HEK293 (cell line): Measurements from ENCODE around the gene DOCK4.

Experiments used
- CTCF ChIA-PET: fragments of 350-600 bp; formaldehyde crosslinking; extraction: SDS; loops from one replicate; lab custom pipeline; 2021; ENCODE audit warnings: antibody characterized with exemption; lab: Yijun Ruan, JAX
- POLR2A ChIA-PET: fragments of 300-600 bp; formaldehyde crosslinking; extraction: SDS; loops from one replicate; lab custom pipeline; 2020; ENCODE audit warnings: antibody characterized with exemption, inconsistent platforms; lab: Yijun Ruan, JAX
- H3K27ac ChIP-seq: fragments of 200-500 bp; sonication (Bioruptor generic); 2 replicates; pipeline ENCODE4 v1.5.1; 2014; ENCODE audit warnings: low read depth, low read length, control low read depth, inconsistent platforms; ENCODE audit errors: extremely low read depth
- H3K36me3 ChIP-seq, 2 experiments: fragments of 200-500 bp in 1 of 2; sonication (Bioruptor generic) in 1 of 2; 1 replicate in 1 of 2; 2 replicates in 1 of 2; pipeline ENCODE4 v1.5.1; 2014 to 2017; ENCODE audit warnings: inconsistent platforms in 2 of 2, low read length in 2 of 2; ENCODE audit not compliant: control insufficient read depth in 2 of 2, insufficient read depth in 1 of 2
- H3K4me1 ChIP-seq: fragments of 200-500 bp; sonication (Bioruptor generic); 2 replicates; pipeline ENCODE4 v1.5.1; 2014; ENCODE audit warnings: mild to moderate bottlenecking, low read length, inconsistent platforms; ENCODE audit not compliant: control insufficient read depth, insufficient read depth
- H3K4me3 ChIP-seq: 2 replicates; pipeline ENCODE4 v1.5.1; 2011; ENCODE audit warnings: low read depth, mild to moderate bottlenecking, control low read depth, low read length, moderate library complexity
- H3K9me3 ChIP-seq: fragments of 200-500 bp; sonication (Bioruptor generic); 2 replicates; pipeline ENCODE4 v1.5.1; 2014; ENCODE audit warnings: low read depth, low read length, inconsistent platforms; ENCODE audit not compliant: control insufficient read depth, insufficient read depth
- BCL11B ChIP-seq: fragments of 450-650 bp; formaldehyde crosslinking; IDR thresholded peaks from 2 replicates; pipeline ENCODE4 v1.5.1; 2016; ENCODE audit warnings: low read depth, missing biosample characterization, missing genetic modification characterization
- ZBTB1 ChIP-seq: fragments of 450-650 bp; formaldehyde crosslinking; IDR thresholded peaks from 2 replicates; pipeline ENCODE4 v1.5.1; 2016; ENCODE audit warnings: missing biosample characterization, missing genetic modification characterization
- ZBTB17 ChIP-seq: fragments of 450-650 bp; formaldehyde crosslinking; IDR thresholded peaks from 2 replicates; pipeline ENCODE4 v1.5.1; 2016; ENCODE audit warnings: missing biosample characterization, missing genetic modification characterization
- ZBTB21 ChIP-seq: fragments of 450-650 bp; formaldehyde crosslinking; IDR thresholded peaks from 2 replicates; pipeline ENCODE4 v1.5.1; 2017; ENCODE audit warnings: missing biosample characterization, missing genetic modification characterization
- ZBTB7A ChIP-seq: fragments of 450-650 bp; formaldehyde crosslinking; IDR thresholded peaks from 2 replicates; pipeline ENCODE4 v1.5.1; 2016; ENCODE audit warnings: low read depth, missing biosample characterization, missing genetic modification characterization
- ZIC2 ChIP-seq: fragments of 450-650 bp; formaldehyde crosslinking; IDR thresholded peaks from 2 replicates; pipeline ENCODE4 v1.5.1; 2016; ENCODE audit warnings: missing biosample characterization, missing genetic modification characterization
- ZNF114 ChIP-seq: fragments of 450-650 bp; formaldehyde crosslinking; IDR thresholded peaks from 2 replicates; pipeline ENCODE4 v1.5.0; 2017; ENCODE audit warnings: missing biosample characterization, missing genetic modification characterization
- ZNF138 ChIP-seq: fragments of 450-650 bp; formaldehyde crosslinking; IDR thresholded peaks from 2 replicates; pipeline ENCODE4 v1.5.1; 2016; ENCODE audit warnings: missing biosample characterization, missing genetic modification characterization, borderline replicate concordance
- ZNF155 ChIP-seq: fragments of 450-650 bp; formaldehyde crosslinking; IDR thresholded peaks from 2 replicates; pipeline ENCODE4 v1.5.1; 2016; ENCODE audit warnings: missing biosample characterization, missing genetic modification characterization
- ZNF184 ChIP-seq: fragments of 450-650 bp; IDR thresholded peaks from 2 replicates; pipeline ENCODE4 v1.5.1; 2018; ENCODE audit warnings: missing biosample characterization, mild to moderate bottlenecking, missing genetic modification characterization
- ZNF266 ChIP-seq: fragments of 450-650 bp; formaldehyde crosslinking; IDR thresholded peaks from 2 replicates; pipeline ENCODE4 v1.5.1; 2016; ENCODE audit warnings: missing biosample characterization, missing genetic modification characterization, low read depth
- ZNF514 ChIP-seq: fragments of 450-650 bp; formaldehyde crosslinking; IDR thresholded peaks from 2 replicates; pipeline ENCODE4 v1.5.1; 2016; ENCODE audit warnings: missing biosample characterization, missing genetic modification characterization
- ZNF555 ChIP-seq: fragments of 450-650 bp; formaldehyde crosslinking; conservative IDR thresholded peaks from 2 replicates; pipeline ENCODE4 v1.5.1; 2017; ENCODE audit warnings: missing biosample characterization, mild to moderate bottlenecking, missing genetic modification characterization, inconsistent platforms
- ZNF558 ChIP-seq: fragments of 450-650 bp; formaldehyde crosslinking; IDR thresholded peaks from 2 replicates; pipeline ENCODE4 v1.5.1; 2016; ENCODE audit warnings: missing biosample characterization, missing genetic modification characterization
- ZNF600 ChIP-seq: fragments of 450-650 bp; formaldehyde crosslinking; IDR thresholded peaks from 2 replicates; pipeline ENCODE4 v1.5.1; 2016; ENCODE audit warnings: missing biosample characterization, missing genetic modification characterization
- ZNF660 ChIP-seq: fragments of 450-650 bp; IDR thresholded peaks from 2 replicates; pipeline ENCODE4 v1.5.1; 2018; ENCODE audit warnings: missing biosample characterization, mild to moderate bottlenecking, missing genetic modification characterization
- ZNF677 ChIP-seq: fragments of 450-650 bp; IDR thresholded peaks from 2 replicates; pipeline ENCODE4 v1.5.0; 2018; ENCODE audit warnings: missing biosample characterization, mild to moderate bottlenecking, missing genetic modification characterization, moderate library complexity
- ZNF768 ChIP-seq: fragments of 450-650 bp; formaldehyde crosslinking; IDR thresholded peaks from 2 replicates; pipeline ENCODE4 v1.5.1; 2018; ENCODE audit warnings: missing biosample characterization, mild to moderate bottlenecking, missing genetic modification characterization
- ZNF776 ChIP-seq: fragments of 450-650 bp; formaldehyde crosslinking; IDR thresholded peaks from 2 replicates; pipeline ENCODE4 v1.5.0; 2017; ENCODE audit warnings: missing biosample characterization, missing genetic modification characterization, borderline replicate concordance
- ZNF785 ChIP-seq: fragments of 450-650 bp; formaldehyde crosslinking; IDR thresholded peaks from 2 replicates; pipeline ENCODE4 v1.5.1; 2016; ENCODE audit warnings: missing biosample characterization, missing genetic modification characterization
- ZNF830 ChIP-seq: fragments of 450-650 bp; IDR thresholded peaks from 2 replicates; pipeline ENCODE4 v1.5.0; 2018; ENCODE audit warnings: missing biosample characterization, missing genetic modification characterization, low read depth, mild to moderate bottlenecking, moderate library complexity
- TF ChIP-seq, protein P1 (sequence below): fragments of 450-650 bp; formaldehyde crosslinking; IDR thresholded peaks from 2 replicates; pipeline ENCODE4 v1.5.1; 2016; ENCODE audit warnings: missing biosample characterization, missing genetic modification characterization
- TF ChIP-seq, protein P2 (sequence below): fragments of 450-650 bp; formaldehyde crosslinking; IDR thresholded peaks from 2 replicates; pipeline ENCODE4 v1.5.1; 2016; ENCODE audit warnings: missing biosample characterization, missing genetic modification characterization
- TF ChIP-seq, protein P3 (sequence below): fragments of 450-650 bp; formaldehyde crosslinking; IDR thresholded peaks from 2 replicates; pipeline ENCODE4 v1.5.1; 2017; ENCODE audit warnings: missing biosample characterization, missing genetic modification characterization
- TF ChIP-seq, protein P4 (sequence below): fragments of 450-650 bp; formaldehyde crosslinking; IDR thresholded peaks from 2 replicates; pipeline ENCODE4 v1.5.1; 2016; ENCODE audit warnings: missing biosample characterization, missing genetic modification characterization, borderline replicate concordance
- TF ChIP-seq, protein P5 (sequence below): fragments of 450-650 bp; formaldehyde crosslinking; IDR thresholded peaks from 2 replicates; pipeline ENCODE4 v1.5.1; 2016; ENCODE audit warnings: missing biosample characterization, missing genetic modification characterization
- TF ChIP-seq, protein P6 (sequence below): fragments of 450-650 bp; IDR thresholded peaks from 2 replicates; pipeline ENCODE4 v1.5.1; 2018; ENCODE audit warnings: missing biosample characterization, mild to moderate bottlenecking, missing genetic modification characterization

The DOCK4 gene

DNA sequence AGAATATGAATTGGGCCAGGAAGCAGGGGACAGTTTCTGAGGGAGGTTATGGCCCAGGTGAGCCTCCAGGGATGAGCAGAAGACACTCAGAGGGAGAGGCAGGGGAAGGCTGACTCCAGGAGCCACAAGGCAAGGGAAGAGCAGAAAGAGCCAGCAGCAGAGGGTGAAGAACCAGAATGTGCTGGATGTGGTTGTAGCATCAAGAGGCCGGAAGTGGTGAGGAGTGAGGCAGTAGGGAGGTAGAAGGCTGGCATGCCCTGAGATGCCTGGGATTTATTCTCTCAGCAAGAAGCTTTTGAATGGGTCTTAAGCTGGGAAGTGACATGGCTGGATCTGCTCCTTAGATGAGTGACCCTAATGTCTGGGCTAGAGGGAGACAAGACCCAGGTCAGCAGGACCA lies 311.7 kb downstream of the DOCK4 start (continued):
- TF ChIP-seq, protein P1, sequence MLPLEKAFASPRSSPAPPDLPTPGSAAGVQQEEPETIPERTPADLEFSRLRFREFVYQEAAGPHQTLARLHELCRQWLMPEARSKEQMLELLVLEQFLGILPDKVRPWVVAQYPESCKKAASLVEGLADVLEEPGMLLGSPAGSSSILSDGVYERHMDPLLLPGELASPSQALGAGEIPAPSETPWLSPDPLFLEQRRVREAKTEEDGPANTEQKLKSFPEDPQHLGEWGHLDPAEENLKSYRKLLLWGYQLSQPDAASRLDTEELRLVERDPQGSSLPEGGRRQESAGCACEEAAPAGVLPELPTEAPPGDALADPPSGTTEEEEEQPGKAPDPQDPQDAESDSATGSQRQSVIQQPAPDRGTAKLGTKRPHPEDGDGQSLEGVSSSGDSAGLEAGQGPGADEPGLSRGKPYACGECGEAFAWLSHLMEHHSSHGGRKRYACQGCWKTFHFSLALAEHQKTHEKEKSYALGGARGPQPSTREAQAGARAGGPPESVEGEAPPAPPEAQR (tag by site-specific recombination) = no peak
- TF ChIP-seq ZNF155 (tag by site-specific recombination) (no peak), ZNF184 (no peak), ZNF138 (tag by site-specific recombination) (no peak), ZNF776 (no peak), ZNF830 (tag by site-specific recombination) (no peak), ZNF514 (tag by site-specific recombination) (no peak), ZBTB21 (tag by site-specific recombination) (no peak), ZNF600 (no peak), ZNF677 (tag by site-specific recombination) (no peak), ZNF660 (no peak), ZBTB7A (tag by site-specific recombination) (no peak)
- TF ChIP-seq, protein P2, sequence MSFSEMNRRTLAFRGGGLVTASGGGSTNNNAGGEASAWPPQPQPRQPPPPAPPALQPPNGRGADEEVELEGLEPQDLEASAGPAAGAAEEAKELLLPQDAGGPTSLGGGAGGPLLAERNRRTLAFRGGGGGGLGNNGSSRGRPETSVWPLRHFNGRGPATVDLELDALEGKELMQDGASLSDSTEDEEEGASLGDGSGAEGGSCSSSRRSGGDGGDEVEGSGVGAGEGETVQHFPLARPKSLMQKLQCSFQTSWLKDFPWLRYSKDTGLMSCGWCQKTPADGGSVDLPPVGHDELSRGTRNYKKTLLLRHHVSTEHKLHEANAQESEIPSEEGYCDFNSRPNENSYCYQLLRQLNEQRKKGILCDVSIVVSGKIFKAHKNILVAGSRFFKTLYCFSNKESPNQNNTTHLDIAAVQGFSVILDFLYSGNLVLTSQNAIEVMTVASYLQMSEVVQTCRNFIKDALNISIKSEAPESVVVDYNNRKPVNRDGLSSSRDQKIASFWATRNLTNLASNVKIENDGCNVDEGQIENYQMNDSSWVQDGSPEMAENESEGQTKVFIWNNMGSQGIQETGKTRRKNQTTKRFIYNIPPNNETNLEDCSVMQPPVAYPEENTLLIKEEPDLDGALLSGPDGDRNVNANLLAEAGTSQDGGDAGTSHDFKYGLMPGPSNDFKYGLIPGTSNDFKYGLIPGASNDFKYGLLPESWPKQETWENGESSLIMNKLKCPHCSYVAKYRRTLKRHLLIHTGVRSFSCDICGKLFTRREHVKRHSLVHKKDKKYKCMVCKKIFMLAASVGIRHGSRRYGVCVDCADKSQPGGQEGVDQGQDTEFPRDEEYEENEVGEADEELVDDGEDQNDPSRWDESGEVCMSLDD (tag by site-specific recombination) = no peak
- TF ChIP-seq, protein P3, sequence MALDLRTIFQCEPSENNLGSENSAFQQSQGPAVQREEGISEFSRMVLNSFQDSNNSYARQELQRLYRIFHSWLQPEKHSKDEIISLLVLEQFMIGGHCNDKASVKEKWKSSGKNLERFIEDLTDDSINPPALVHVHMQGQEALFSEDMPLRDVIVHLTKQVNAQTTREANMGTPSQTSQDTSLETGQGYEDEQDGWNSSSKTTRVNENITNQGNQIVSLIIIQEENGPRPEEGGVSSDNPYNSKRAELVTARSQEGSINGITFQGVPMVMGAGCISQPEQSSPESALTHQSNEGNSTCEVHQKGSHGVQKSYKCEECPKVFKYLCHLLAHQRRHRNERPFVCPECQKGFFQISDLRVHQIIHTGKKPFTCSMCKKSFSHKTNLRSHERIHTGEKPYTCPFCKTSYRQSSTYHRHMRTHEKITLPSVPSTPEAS = no peak
- TF ChIP-seq, protein P4, sequence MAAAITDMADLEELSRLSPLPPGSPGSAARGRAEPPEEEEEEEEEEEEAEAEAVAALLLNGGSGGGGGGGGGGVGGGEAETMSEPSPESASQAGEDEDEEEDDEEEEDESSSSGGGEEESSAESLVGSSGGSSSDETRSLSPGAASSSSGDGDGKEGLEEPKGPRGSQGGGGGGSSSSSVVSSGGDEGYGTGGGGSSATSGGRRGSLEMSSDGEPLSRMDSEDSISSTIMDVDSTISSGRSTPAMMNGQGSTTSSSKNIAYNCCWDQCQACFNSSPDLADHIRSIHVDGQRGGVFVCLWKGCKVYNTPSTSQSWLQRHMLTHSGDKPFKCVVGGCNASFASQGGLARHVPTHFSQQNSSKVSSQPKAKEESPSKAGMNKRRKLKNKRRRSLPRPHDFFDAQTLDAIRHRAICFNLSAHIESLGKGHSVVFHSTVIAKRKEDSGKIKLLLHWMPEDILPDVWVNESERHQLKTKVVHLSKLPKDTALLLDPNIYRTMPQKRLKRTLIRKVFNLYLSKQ (tag by site-specific recombination) = no peak

DNA sequence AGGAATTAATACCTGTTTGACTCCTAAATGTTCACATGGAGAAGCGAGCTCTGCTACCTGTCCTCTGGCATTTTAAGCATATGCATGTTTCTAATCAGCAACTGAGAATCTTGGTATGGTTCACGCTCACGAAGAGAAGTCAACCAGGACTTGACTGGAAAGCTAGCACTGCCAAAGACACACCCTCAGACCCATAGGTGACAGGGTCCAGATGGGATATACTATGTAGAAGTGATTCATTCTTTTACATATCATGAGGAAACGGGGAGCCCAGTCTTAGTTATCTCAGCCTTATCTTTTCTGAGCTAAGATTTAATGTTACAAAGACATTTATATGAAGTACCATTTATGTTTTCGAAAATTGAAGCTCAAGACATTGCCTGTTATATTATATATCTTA lies 313.0 kb downstream of the DOCK4 start:
- Histone ChIP-seq H3K36me3 (no peaks in the 10 kb centered on the region), H3K4me3 (no peak overlapping the region), H3K27ac (no peak overlapping the region), H3K9me3 (no peaks in the 10 kb centered on the region), H3K4me1 (no peaks in the 10 kb centered on the region)
- ChIA-PET CTCF (no interaction called here), POLR2A (no interaction called here)
- TF ChIP-seq ZNF114 (tag by site-specific recombination) (no peak), ZNF768 (tag by site-specific recombination) (no peak), ZNF785 (tag by site-specific recombination) (no peak), ZNF266 (tag by site-specific recombination) (no peak), BCL11B (tag by site-specific recombination) (no peak), ZBTB1 (tag by site-specific recombination) (no peak), ZBTB17 (tag by site-specific recombination) (no peak), ZIC2 (no peak), ZNF555 (tag by site-specific recombination) (no peak), ZNF558 (tag by site-specific recombination) (no peak)
- TF ChIP-seq, protein P5, sequence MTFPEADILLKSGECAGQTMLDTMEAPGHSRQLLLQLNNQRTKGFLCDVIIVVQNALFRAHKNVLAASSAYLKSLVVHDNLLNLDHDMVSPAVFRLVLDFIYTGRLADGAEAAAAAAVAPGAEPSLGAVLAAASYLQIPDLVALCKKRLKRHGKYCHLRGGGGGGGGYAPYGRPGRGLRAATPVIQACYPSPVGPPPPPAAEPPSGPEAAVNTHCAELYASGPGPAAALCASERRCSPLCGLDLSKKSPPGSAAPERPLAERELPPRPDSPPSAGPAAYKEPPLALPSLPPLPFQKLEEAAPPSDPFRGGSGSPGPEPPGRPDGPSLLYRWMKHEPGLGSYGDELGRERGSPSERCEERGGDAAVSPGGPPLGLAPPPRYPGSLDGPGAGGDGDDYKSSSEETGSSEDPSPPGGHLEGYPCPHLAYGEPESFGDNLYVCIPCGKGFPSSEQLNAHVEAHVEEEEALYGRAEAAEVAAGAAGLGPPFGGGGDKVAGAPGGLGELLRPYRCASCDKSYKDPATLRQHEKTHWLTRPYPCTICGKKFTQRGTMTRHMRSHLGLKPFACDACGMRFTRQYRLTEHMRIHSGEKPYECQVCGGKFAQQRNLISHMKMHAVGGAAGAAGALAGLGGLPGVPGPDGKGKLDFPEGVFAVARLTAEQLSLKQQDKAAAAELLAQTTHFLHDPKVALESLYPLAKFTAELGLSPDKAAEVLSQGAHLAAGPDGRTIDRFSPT (tag by site-specific recombination) = no peak
- TF ChIP-seq, protein P6, sequence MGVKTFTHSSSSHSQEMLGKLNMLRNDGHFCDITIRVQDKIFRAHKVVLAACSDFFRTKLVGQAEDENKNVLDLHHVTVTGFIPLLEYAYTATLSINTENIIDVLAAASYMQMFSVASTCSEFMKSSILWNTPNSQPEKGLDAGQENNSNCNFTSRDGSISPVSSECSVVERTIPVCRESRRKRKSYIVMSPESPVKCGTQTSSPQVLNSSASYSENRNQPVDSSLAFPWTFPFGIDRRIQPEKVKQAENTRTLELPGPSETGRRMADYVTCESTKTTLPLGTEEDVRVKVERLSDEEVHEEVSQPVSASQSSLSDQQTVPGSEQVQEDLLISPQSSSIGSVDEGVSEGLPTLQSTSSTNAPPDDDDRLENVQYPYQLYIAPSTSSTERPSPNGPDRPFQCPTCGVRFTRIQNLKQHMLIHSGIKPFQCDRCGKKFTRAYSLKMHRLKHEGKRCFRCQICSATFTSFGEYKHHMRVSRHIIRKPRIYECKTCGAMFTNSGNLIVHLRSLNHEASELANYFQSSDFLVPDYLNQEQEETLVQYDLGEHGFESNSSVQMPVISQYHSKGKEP (tag by site-specific recombination) = no peak
